Measurements from ENCODE around the gene LMAN1L.

Gene LMAN1L

DNA sequence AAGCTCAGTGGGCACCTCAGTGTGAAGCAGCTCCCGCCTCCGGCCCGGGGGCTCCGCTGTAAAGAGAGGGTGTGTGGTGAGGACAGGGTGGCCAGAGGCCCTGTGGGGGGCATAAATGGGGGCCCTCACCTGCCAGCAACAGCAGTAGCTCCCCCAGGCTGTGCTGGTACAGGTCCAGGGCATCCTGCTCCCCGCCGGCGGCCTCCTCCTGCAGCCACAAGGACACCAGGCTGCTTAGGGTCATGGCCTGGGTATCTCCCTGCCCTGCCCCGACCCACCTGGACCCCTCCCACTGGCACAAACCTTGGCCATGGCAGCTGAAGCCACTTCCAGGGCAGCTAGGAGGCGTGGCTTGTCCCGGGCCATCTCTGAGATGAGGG, 25.5 kb downstream of the LMAN1L start:
- no peak for DNase-seq (ENCODE audit: low read depth)

DNA sequence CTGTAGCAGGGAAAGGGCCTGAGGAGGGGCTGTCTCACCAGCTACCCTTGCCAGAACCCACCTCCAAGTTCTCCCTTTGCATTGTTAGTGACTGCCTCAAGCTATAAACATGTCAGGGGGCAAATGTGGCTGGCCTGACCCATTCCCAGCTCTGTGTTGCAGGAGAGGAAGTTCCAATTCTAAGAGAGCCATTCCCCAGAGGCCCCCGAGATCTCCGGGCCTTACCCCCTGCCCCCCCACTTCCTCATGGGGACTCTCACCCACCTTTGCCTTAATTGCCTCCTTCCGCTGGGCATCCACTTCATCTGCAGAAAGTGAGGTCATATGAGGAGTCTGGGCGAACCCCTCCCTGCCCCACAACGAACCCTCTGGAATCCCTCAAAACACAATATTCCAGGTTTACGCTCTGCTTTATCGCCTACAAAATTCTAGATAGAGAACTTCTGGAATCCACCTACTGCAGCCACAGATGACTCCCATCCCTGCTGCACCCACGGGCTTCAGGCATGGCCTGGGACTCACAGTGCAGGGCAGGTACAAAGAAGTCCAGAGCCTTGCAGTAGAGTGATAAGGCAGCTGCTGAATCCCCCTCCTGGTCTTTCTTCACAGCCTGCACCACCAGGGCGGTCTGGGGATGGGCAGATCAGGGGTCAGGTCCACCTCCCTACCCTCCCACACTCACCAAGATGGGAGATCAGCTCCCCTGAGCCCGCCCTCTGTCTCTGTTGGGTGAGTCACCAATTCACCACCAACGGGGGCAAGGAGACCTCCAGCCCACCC, 26.3 kb downstream of the LMAN1L start:
- DNase-seq (ENCODE audit: low read depth), result no peak

DNA sequence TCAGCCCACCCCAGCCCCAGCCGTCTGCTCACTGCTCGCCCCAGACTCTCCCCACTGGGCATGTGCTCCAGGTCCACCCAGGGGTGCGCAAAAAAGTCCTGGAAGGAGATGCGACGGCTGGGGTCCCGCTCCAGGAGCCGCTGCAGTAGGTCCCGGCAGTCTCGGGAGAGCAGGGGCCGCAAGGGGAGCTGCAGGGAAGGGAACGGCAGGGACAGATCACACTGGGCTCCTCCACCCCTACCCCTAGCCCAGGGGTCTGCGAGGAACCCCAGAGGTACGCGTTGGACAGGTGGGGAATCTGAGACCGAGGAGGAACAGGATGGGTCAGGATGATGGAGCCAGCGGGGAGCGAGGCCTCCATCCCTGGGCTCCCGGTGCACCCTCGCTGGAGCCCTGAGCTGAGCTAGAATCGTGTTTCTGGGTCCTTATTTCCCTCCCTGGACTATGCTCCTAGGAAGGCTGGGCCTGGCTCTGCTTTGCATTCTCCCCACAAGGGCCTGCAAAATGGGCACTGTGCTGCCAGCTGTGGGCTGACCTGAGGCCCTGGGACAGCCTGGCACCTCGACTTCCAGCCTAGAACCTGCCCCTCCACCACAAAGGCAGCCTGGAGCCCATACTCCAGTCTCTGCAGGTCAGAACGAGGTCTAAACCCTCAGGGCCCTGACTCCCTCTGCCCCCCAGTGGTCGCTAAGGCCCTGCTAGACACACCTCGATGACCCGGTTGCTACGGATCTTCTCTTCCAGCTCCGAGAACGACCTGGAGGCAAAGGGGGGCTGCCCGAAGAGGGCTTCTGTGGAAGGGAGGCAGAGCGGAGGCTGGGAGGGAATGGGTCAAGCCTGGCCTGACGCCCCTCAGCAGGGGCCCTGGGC, 27.1 kb downstream of the LMAN1L start:
- no peak for DNase-seq (ENCODE audit: low read depth)

DNA sequence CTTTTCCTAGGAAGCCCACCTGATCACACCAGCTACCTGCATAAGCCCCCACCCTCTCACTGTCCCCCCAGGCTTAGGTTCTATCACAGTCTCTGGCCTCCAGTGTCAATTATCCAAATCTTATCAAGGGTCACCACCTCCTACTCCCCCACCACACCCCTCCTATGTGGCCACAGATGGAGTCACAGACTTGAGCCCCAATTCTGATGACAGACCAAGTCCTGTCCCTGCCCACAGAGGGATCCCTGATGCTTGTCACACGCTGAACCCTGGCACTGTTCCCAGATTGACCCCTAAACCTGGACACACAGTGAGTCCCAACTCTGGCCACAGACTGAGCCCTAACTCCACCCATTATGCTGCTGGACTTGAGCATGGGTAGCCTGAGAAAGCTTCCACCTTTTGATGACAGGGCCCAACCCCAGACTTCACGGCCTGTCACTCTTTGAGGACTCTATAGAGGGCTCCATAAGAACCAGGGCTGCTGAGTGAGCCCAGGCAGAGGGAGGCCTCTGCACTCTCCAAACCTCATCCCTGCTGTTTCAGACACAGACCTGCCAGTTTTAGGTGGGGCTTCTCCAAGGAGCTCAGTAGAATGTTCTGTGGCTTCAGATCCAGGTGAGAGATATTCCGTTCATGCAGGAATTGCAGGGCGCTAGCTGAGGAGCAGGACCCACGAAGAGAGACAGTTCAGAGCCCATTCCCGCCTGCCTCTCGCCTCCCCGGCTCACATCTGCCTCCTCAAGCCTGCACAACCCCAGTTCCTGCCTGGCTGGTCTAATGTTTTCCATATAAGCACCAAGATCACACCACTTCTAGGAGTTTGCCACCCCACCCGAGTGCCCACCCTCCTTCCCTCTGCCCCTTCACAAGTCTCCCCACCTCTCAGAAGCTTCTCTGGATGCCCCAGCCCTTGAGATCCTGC, 28.5 kb downstream of the LMAN1L start:
- no peak for DNase-seq (ENCODE audit: low read depth)

DNA sequence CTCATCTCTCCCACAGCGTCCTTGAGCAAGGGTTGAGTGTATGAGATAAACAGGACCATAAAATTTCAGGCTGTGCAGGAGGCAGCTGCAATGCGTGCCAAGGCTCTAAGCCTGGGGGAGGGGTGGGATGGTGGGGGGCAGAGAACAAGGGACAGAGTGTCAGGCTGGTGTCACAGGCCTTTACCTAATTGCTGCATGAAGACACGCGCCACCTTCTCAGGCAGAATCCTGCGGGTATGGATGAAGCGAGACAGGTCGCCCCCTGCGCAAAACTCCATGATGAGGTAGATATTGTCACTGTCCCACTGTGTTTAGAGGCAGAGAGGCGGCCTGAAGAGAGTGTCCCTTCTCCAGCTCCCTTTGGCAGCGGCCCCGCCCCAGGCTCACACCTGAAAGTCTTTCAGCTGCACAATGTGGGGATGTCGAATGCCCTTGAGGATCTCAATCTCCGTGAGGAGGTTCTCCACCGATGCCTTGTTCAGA, 29.3 kb downstream of the LMAN1L start:
- no peak for DNase-seq (ENCODE audit: low read depth)

DNA sequence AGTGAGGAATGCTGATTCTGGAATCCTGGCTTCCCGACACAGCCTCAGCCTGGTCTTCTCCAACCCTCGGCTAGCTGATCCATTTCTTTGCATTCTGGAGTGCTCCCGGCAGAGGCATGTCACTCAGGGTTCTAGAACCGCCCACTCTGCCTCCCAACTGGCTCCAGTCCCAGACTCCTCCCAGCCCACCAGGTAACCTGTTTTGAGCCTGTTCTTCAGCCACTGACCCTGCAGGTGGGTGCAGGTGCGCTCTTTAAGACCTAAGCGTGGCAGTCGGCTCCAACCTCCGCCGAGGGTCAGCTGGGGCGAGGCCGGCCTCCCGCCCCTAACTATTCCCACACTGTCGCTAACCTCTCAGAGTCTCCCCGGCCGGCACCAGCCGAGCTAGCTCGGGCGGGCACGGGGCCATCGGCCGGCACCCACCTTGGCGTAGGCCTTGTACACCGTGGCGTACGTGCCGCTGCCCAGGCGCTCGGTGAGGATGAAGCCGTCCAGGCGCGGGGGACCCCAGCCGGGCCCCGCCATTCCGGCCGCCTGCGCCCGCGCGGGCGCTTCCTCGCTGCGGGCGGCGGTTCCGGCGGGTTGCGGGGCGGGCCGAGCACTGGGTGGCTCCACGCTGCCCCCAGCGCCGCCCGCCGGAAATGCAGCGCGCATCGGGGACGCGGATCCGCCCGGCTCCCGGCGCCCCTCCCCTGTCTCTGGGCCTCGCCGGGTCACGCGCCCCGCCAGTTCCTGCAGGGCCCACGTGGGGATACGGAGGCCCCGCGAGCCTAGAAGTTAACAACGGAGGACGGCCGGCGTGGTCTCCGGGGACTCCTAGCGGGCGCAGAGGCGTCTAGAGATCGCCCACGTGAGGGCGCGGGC, 30.2 kb downstream of the LMAN1L start, which contains the start of gene ULK3:
ULK3 (minus strand) TSS at position 576 of the 864 bp plus-strand sequence; CDS start at position 525, 51 bp downstream.
- DNase-seq (ENCODE audit: low read depth), result peak; percentile 74

DNA sequence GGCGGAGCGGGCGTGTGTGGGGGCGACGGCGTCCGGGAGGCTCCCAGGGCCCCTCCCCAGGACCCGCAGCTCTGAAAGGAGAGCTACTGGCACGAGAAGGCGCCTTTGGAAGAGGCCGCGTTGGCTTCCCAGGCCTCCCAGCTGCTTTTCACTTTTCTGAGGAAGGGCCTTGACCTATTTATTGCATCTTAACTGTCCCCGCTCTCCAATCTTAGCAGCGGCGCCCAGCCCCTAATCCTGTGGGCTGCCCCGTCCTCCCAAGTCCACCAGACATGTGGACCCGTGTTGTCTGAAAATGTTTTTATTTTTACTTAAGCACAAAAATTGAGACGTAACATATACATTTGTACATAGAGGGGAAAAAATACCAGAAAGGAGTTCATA, 30.8 kb downstream of the LMAN1L start:
- no peak for DNase-seq (ENCODE audit: low read depth)

DNA sequence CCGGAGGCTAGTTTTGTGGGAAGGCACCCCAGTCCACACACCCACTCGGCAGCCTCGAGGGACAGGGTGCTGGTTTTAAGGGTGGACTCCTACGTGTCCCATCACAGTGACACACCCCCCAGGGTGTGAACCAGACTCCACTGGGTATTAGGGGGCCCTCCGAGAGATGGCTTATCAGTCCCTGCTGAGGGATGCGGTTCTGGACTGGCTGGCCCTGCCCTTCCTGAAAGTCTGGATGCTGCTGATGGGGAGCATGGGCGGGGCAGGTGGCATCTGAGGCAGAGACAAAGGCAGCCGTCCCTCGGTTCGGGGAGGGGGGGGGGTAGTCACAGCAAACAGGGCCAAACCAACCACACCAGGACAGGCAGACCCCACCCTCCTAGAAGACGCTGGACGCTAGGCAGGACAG, 31.3 kb downstream of the LMAN1L start:
- no peak for DNase-seq (ENCODE audit: low read depth)

DNA sequence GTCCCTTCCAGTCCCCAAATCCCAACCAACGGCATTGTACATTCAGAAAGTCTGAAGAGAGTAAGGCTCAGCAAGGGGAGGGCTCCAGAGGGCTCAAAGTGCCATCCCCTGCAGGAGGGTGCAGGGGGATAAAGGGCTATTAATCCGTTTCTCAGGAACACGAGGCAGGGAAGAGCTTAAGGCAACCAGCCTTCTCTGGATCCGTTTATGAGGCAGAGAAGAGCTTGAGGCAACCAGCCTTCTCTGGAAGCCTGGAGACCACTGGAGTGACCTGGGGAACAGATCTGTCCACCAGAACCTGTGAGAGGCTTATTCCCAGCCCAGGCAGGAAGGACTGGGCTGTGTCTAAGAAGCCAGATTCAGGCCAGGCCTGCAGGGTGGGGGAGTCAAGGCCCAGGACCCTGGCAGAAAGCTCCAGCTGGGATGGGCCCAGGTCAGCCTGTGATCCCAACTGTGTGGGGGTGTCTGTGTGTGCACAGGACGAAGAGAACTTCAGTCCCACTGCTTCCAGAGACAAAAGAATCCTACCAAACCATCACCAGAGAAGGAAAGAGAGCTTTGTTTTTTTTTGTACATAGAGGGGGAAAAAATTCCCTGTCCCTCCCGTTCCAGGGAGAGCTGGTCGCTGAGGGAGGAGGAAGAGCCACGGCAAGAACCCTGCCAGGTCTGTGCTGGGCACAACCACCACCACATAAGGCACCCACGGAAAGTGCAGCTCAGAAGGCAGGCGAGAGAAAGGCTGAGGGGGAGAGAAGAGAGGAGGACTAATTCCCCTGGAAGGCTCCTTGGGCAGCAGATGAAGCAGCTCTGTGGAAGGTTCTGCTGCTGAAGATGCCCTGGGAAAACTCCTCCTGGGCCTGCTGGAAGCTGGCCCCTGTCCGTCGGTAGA, 31.9 kb downstream of the LMAN1L start:
- no peak for DNase-seq (ENCODE audit: low read depth)

DNA sequence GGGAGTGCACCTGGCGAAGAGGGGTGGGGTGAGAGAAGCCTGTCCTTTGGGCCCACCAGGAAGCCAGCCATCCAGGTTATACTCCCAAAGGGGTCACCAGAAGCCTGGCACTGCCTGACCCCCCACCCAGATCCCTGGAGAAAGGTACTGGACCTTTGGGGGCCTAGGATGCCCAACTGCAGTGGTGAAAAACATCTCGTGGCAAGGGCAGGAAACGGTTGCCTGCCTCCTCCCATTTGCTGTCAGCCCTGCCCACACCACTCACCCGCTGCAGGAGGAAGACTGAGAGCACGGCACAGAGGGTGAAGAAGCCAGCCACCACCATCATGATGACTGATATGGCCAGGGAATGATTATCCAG, 32.6 kb downstream of the LMAN1L start:
- no peak for DNase-seq (ENCODE audit: low read depth)

DNA sequence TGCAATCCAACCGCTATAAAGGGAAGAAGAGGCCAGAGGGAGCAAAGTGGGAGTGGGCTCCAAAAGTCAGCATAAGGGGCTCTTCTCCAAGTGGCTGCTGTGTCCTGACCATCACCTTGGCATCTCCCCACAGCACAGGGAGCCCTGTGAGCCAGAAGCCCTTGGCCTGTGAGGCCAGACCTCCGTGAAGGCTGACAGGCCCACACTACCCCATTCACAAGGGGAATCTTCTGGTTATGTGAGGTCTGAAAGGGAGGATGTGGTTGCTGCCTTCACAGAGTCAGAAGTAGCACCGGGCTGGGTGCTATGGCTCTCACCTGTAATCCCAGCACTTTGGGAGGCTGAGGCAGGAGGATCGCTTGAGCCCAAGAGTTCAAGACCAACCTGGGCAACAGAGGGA, 32.9 kb downstream of the LMAN1L start:
- no peak for DNase-seq (ENCODE audit: low read depth)

DNA sequence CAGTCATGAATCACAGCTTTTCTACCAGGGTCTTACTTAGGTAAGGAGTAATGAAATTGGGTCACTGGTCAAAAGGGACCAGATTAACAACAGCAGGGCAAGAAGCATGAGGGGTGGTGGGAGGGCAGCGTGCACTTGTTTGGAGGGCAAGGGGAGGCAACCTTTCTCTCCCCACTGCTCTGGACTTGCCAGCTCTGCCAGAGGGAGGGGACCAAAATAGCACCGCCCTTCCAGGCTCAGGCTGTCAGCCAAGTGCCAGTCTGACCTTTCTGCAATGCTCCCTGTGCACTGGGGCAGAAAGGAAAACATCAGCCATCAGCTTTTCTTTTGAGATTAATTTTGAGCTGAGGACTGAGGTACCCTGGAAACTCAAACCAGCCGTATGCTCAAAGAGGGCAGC, 34.8 kb downstream of the LMAN1L start:
- DNase-seq (ENCODE audit: low read depth), result no peak

DNA sequence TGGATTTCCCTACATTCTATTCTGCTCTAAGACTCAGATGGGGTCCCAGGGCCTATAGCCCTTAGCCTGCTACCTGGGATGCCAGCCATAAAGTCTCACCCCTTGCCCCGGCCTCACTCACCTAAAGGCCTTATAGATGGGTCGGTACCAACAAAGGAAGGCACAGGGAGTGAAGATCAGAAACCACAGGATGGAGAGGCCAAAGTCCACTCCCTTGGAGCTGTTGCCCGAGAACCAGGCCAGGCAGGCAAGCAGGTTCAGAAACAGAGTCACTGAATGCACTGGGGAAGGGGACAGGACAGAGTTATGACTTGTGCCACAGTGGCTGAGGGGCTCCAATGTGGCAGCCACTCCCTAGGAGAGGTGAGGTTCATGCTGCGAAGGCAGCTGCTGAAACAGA, 37.8 kb downstream of the LMAN1L start:
- no peak for DNase-seq (ENCODE audit: low read depth)

DNA sequence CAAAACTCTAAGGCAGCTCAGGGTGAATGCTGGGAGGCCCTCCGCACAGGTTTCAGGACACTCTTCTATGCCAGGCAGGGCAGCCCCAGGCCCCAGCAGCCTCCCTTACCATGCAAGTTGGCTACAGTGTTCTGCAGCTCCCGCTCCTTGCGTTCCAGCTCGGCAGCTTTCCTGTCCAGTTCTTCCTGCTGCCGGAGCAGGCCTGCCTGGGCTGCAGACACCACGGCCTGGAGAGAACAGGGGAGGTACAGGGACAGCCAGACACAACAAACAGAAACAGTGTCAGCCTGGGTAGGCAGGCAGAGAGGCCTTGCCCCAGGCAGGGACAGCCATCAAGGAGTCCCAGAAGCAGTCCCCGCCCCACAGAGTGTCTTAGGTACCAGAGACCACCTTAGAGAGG, 39.3 kb downstream of the LMAN1L start:
- DNase-seq (ENCODE audit: low read depth), result no peak

DNA sequence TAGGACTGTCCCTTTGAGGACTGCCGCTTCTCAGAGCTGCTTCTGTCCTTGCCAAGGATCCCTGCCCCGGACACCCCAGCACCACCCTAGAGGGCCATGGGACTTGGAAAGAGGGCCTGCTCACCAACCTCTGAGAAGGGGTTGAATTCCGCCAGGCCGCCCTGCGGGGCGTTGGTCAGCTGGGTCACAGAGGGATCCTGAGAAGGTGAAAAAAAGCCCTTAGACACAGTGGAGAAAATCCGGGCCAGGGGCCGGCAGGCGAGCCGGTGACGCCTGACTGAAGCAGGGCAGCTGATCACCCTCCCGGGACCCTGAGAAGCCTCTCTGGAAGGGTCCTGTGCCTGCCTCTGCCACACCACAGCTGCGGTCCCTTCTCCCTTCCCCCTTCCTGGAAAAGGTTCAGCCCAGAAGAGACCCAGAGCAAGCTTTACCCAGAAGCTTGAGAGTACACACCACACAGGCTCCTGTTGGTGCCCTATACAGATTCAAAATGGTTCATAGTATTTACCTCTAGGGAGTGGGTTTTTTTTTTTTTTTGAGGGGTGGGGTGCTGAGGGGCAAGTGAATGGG, 41.9 kb downstream of the LMAN1L start:
- no peak for DNase-seq (ENCODE audit: low read depth)

DNA sequence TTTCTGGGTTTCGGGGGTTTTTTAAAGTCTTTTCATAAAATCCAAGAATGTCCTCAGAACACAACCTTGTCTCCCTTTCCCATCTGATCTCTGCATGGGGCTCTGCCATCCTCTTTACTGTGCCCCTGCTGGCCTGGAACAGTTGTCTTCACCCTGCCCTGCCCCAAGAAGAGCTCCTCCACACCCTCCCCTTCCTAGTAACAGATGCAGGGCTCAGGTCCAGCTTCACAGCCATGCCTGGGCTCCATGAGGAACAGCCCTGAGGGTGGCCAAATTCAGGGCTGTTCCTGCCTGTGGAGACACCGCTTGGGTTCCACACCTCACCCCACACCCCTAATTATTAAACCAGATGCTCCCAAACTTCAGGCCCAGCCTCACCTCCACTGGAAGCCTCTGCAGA, 43.2 kb downstream of the LMAN1L start:
- no peak for DNase-seq (ENCODE audit: low read depth)

DNA sequence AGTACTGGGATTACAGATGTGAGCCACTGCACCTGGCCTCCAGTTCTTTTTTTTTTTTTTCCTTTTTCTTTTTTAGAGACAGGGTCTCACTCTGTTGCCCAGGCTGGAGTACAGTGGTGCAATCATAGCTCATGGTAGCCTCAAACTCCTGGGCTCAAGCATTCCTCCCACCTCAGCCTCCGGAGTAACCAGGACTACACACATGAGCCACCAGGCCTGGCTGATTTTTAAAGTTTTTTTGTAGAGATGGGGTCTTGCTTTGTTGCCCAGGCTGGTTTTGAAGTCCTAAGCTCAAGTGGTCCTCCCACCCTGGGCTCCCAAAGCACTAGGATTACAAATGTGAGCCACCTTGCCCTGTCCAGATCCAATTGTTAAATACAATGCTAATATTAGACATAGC, 43.9 kb downstream of the LMAN1L start:
- no peak for DNase-seq (ENCODE audit: low read depth)

DNA sequence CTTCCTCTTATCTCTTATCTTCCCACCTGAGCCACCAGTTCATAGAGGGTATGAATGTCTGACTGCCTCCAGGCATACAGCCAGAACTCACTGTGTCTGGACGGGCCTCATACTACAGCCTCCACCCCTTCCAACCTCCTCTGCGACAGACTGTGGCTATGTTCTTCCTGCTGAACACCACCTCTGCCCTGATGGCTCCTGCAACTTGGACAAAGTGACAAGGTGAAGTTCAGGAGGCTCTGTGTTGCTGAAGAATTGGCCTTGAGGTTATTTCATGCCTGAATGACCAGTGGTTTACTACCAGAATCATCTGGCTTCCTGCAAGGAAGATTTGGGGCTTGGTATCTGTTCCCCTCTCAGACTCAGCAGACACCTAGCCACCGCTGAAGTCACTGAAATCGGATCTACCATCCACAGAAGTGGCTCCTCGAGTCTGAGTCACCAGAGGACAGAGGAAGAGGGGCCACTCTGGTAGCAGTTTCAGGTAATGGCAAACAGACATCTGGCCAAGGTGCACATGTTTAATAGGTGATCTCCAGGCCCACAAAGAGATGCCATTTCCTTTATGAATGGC, 44.5 kb downstream of the LMAN1L start:
- no peak for DNase-seq (ENCODE audit: low read depth)

DNA sequence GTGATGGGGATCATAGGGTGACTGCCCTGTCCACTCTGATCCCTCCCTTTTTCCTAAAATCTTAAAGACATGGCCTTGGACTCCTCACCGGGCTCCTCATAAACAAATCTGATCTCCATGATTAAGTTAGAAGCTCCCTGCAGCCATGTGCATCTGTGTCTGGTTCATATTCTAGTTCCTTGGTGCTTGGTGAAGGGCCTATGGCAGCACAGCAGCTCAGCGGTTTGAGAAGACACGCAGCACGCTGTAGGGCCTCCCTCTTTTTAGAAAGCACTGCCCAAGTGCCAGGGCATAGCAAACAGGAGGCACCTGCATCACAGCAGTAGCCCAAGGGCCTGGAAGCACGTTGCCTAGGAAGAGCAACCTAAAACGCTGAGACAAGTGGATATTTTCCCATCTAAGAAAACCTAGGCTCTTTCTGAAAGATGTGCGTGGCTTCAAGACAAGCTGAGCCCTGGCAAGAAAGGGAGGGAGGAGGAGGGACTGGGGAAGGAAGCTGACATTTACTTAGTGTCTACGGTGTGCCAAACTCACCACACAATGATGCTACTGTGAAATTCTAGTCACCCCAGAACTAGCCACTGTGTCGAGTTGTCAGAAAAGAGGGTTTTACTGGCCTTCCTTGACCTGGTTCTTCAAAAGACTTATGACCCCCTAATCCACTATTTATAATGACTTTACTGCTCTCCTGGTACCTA, 45.2 kb downstream of the LMAN1L start:
- no peak for DNase-seq (ENCODE audit: low read depth)

Data from stromal cell of bone marrow (primary cell).